Karpas-422 (cell line): ENCODE results near the gene SLC44A2. TPM values are rescaled to one million over a fixed set of nuclear protein-coding genes. Genes with fewer than 3 reads are reported as not detected.

ENCODE experiments used
- DNase-seq: peaks from one replicate; pipeline ENCODE4 v3.0.0-alpha.2; 2015
- H2AFZ ChIP-seq: fragments of 200-600 bp; sonication (generic); 2 replicates; pipeline ENCODE4 v1.6.1; 2014; ENCODE audit warnings: antibody characterized with exemption, low read length, mixed read lengths
- H3K27ac ChIP-seq: fragments of 200-600 bp; sonication (generic); 2 replicates; pipeline ENCODE4 v1.5.1; 2014; ENCODE audit warnings: mild to moderate bottlenecking, low read length, moderate library complexity
- H3K27me3 ChIP-seq: fragments of 200-600 bp; sonication (generic); 2 replicates; pipeline ENCODE4 v1.6.1; 2014; ENCODE audit warnings: low read length, mixed read lengths
- H3K36me3 ChIP-seq: fragments of 200-600 bp; sonication (generic); 2 replicates; pipeline ENCODE4 v1.6.1; 2014; ENCODE audit warnings: low read length, mixed read lengths; ENCODE audit not compliant: insufficient read depth
- H3K4me1 ChIP-seq: fragments of 200-600 bp; sonication (generic); 2 replicates; pipeline ENCODE4 v1.6.1; 2014; ENCODE audit warnings: mild to moderate bottlenecking, low read length, mixed read lengths
- H3K4me2 ChIP-seq: fragments of 200-600 bp; sonication (generic); 2 replicates; pipeline ENCODE4 v1.6.1; 2014; ENCODE audit warnings: low read length, low read depth, mild to moderate bottlenecking; ENCODE audit not compliant: poor library complexity, severe bottlenecking
- H3K4me3 ChIP-seq: fragments of 200-600 bp; sonication (generic); 2 replicates; pipeline ENCODE4 v1.5.1; 2014; ENCODE audit warnings: mild to moderate bottlenecking, antibody characterized with exemption, low read length, mixed read lengths
- H3K79me2 ChIP-seq: fragments of 200-600 bp; sonication (generic); 2 replicates; pipeline ENCODE4 v1.6.1; 2014; ENCODE audit warnings: mild to moderate bottlenecking, low read length, mixed read lengths
- H3K9ac ChIP-seq: fragments of 200-600 bp; sonication (generic); 2 replicates; pipeline ENCODE4 v1.6.0; 2014; ENCODE audit warnings: low read length
- H3K9me2 ChIP-seq: fragments of 200-600 bp; sonication (generic), shearing (Covaris generic); replicated peaks from 2 replicates; pipeline ENCODE4 v1.6.0; 2014; ENCODE audit warnings: mild to moderate bottlenecking, low read length, moderate library complexity; ENCODE audit not compliant: insufficient read depth
- H3K9me3 ChIP-seq: fragments of 300-700, 200-600 bp; sonication (generic); 2 replicates; pipeline ENCODE4 v1.6.1; 2014; ENCODE audit warnings: low read length, mixed read lengths
- H4K20me1 ChIP-seq: fragments of 200-600 bp; sonication (generic); 2 replicates; pipeline ENCODE4 v1.6.1; 2014; ENCODE audit warnings: mild to moderate bottlenecking, antibody characterized with exemption, low read length, low read depth; ENCODE audit not compliant: insufficient read depth
- total RNA-seq: library from RNA; depleted of rRNA; stranded (reverse); fragments of >200 nt; shearing (Covaris generic); gene quantifications from 2 replicates; pipeline ENCODE4 v1.2.3, GENCODE V29; 2014; ENCODE audit warnings: low replicate concordance

The SLC44A2 gene
- total RNA-seq, 1 experiment from 2014 or later: 48.0 TPM

- Histone ChIP-seq H3K4me2 (no peak overlapping the region), H3K27me3 (no peaks in the 10 kb centered on the region), H2AFZ (no peak overlapping the region), H3K79me2 (peaks cover 3% of the 10 kb centered on the region; the same call in 1 of the 2 replicates), H3K36me3 (peaks cover 68% of the 10 kb centered on the region), H3K9me2 (no peaks in the 10 kb centered on the region), H3K4me3 (no peak overlapping the region), H3K27ac (no peak overlapping the region), H3K9ac (no peak overlapping the region), H4K20me1 (peaks cover 35% of the 10 kb centered on the region), H3K4me1 (no peaks in the 10 kb centered on the region), H3K9me3 (no peaks in the 10 kb centered on the region)
- no peak for DNase-seq
Measured at GRCh38 chr19:10685210-10685609, 59.9 kb downstream of the SLC44A2 start.

- peaks cover 3% of the 10 kb centered on the region; the same call in 1 of the 2 replicates for H3K79me2 ChIP-seq
Measured at GRCh38 chr19:10686193-10686592, 60.8 kb downstream of the SLC44A2 start.

GRCh38 chr19:10686661-10687517, 61.5 kb downstream of the SLC44A2 start:
- no peaks in the 10 kb centered on the region for H3K27me3 ChIP-seq
- no peaks in the 10 kb centered on the region for H3K9me2 ChIP-seq
- peaks cover 3% of the 10 kb centered on the region; the same call in 1 of the 2 replicates for H3K79me2 ChIP-seq
- no peaks in the 10 kb centered on the region for H3K9me3 ChIP-seq
- no peak overlapping the region for H3K4me3 ChIP-seq
- H3K4me2 ChIP-seq: no peak overlapping the region
- no peak overlapping the region for H3K27ac ChIP-seq
- peaks cover 67% of the 10 kb centered on the region for H3K36me3 ChIP-seq
- DNase-seq: no peak
- no peak overlapping the region for H2AFZ ChIP-seq
- no peaks in the 10 kb centered on the region for H3K4me1 ChIP-seq
- peaks cover 37% of the 10 kb centered on the region; the same call in 1 of the 2 replicates for H4K20me1 ChIP-seq
- no peak overlapping the region for H3K9ac ChIP-seq

More at GRCh38 chr19:10686193-10686592, 60.8 kb downstream of the SLC44A2 start:
- no peak for DNase-seq
- Histone ChIP-seq H3K27me3 (no peaks in the 10 kb centered on the region), H3K4me2 (no peak overlapping the region), H3K4me1 (no peaks in the 10 kb centered on the region), H3K36me3 (peaks cover 65% of the 10 kb centered on the region), H2AFZ (no peak overlapping the region), H3K9ac (no peak overlapping the region), H3K4me3 (no peak overlapping the region), H3K9me2 (no peaks in the 10 kb centered on the region), H3K27ac (no peak overlapping the region), H3K9me3 (no peaks in the 10 kb centered on the region), H4K20me1 (peaks cover 33% of the 10 kb centered on the region; the same call in 1 of the 2 replicates)

- Histone ChIP-seq H3K36me3 (peaks cover 59% of the 10 kb centered on the region), H3K27me3 (no peaks in the 10 kb centered on the region), H3K4me1 (no peaks in the 10 kb centered on the region), H4K20me1 (peaks cover 43% of the 10 kb centered on the region; the same call in 1 of the 2 replicates), H3K4me3 (no peak overlapping the region), H3K9me2 (no peaks in the 10 kb centered on the region), H3K4me2 (no peak overlapping the region), H3K9ac (no peak overlapping the region), H3K27ac (no peak overlapping the region), H3K79me2 (peaks cover 3% of the 10 kb centered on the region; the same call in 1 of the 2 replicates), H3K9me3 (no peaks in the 10 kb centered on the region), H2AFZ (no peak overlapping the region)
- no peak for DNase-seq
Measured at GRCh38 chr19:10687518-10688288, 62.4 kb downstream of the SLC44A2 start.

GRCh38 chr19:10688545-10689280, 63.4 kb downstream of the SLC44A2 start:
- Histone ChIP-seq H3K9me3 (no peaks in the 10 kb centered on the region), H2AFZ (no peak overlapping the region), H3K27me3 (no peaks in the 10 kb centered on the region), H3K4me3 (no peak overlapping the region), H3K36me3 (peaks cover 55% of the 10 kb centered on the region), H3K4me1 (no peaks in the 10 kb centered on the region), H3K27ac (no peak overlapping the region), H3K4me2 (no peak overlapping the region), H4K20me1 (peaks cover 43% of the 10 kb centered on the region; the same call in 1 of the 2 replicates), H3K79me2 (peaks cover 3% of the 10 kb centered on the region; the same call in 1 of the 2 replicates), H3K9me2 (no peaks in the 10 kb centered on the region), H3K9ac (no peak overlapping the region)
- DNase-seq: no peak

- Histone ChIP-seq H2AFZ (no peak overlapping the region), H3K9me3 (no peaks in the 10 kb centered on the region), H4K20me1 (peaks cover 46% of the 10 kb centered on the region), H3K4me2 (no peak overlapping the region), H3K9me2 (no peaks in the 10 kb centered on the region), H3K9ac (no peak overlapping the region), H3K36me3 (peaks cover 43% of the 10 kb centered on the region), H3K4me1 (no peaks in the 10 kb centered on the region), H3K27me3 (no peaks in the 10 kb centered on the region), H3K4me3 (no peak overlapping the region), H3K27ac (no peak overlapping the region), H3K79me2 (no peaks in the 10 kb centered on the region)
- DNase-seq: no peak
Measured at GRCh38 chr19:10690341-10690781, 65.0 kb downstream of the SLC44A2 start.

GRCh38 chr19:10691178-10691881, 66.0 kb downstream of the SLC44A2 start:
- H3K4me2 ChIP-seq: no peak overlapping the region
- H3K79me2 ChIP-seq: no peaks in the 10 kb centered on the region
- H3K27ac ChIP-seq: no peak overlapping the region
- H3K4me3 ChIP-seq: no peak overlapping the region
- no peaks in the 10 kb centered on the region for H3K9me2 ChIP-seq
- no peak for DNase-seq
- no peaks in the 10 kb centered on the region for H3K27me3 ChIP-seq
- peaks cover 51% of the 10 kb centered on the region for H4K20me1 ChIP-seq
- no peak overlapping the region for H3K9ac ChIP-seq
- H2AFZ ChIP-seq: no peak overlapping the region
- H3K9me3 ChIP-seq: no peaks in the 10 kb centered on the region
- peaks cover 36% of the 10 kb centered on the region for H3K36me3 ChIP-seq
- H3K4me1 ChIP-seq: no peaks in the 10 kb centered on the region; the same call in 1 of the 2 replicates
